OCI-LY7 (cell line): ENCODE results near the gene CGAS. TPM values are rescaled to one million over a fixed set of nuclear protein-coding genes. Genes with fewer than 3 reads are reported as not detected.
A peak's percentile ranks its signal among the peaks of the same experiment; 100 is the strongest.

ENCODE experiments used
- BruUV-seq: library from RNA; stranded (reverse); fragments of 400-500 nt; replicated peaks from 2 replicates; lab custom pipeline; 2021; lab: Mats Ljungman, UMichigan
- CTCF ChIA-PET: fragments of 300-600 bp; sonication (Branson Sonifier 250); formaldehyde crosslinking; loops from one replicate; lab custom pipeline; 2022; ENCODE audit warnings: antibody characterized with exemption; ENCODE audit not compliant: unreplicated experiment; lab: Charles Lee
- POLR2A ChIA-PET: fragments of 300-600 bp; sonication (Branson Sonifier 250); formaldehyde crosslinking; loops from one replicate; lab custom pipeline; 2022; ENCODE audit warnings: antibody characterized with exemption; lab: Charles Lee
- DNase-seq: peaks from one replicate; pipeline ENCODE4 v3.0.0-alpha.2; 2015; ENCODE audit warnings: low spot score
- H2AFZ ChIP-seq: fragments of 200-600 bp; sonication (generic), shearing (Covaris generic); 2 replicates; pipeline ENCODE4 v1.6.1; 2014; ENCODE audit warnings: mild to moderate bottlenecking, antibody characterized with exemption, low read length, moderate library complexity
- H3K27ac ChIP-seq: fragments of 200-600 bp; sonication (generic); 2 replicates; pipeline ENCODE4 v1.5.1; 2014; ENCODE audit warnings: mixed run types, low read depth, mild to moderate bottlenecking, moderate library complexity, low read length, inconsistent platforms; ENCODE audit not compliant: poor library complexity, severe bottlenecking
- H3K36me3 ChIP-seq: fragments of 200-600 bp; sonication (generic); 2 replicates; pipeline ENCODE4 v1.6.1; 2014; ENCODE audit warnings: mild to moderate bottlenecking, antibody characterized with exemption, low read length, moderate library complexity, mixed read lengths; ENCODE audit not compliant: insufficient read depth
- H3K4me1 ChIP-seq: fragments of 200-600 bp; sonication (generic); 2 replicates; pipeline ENCODE4 v1.5.1; 2014; ENCODE audit warnings: mild to moderate bottlenecking, low read length; ENCODE audit not compliant: insufficient read depth, poor library complexity, severe bottlenecking
- H3K4me2 ChIP-seq: fragments of 200-600 bp; sonication (generic); 2 replicates; pipeline ENCODE4 v1.6.1; 2014; ENCODE audit warnings: mild to moderate bottlenecking, low read length
- H3K4me3 ChIP-seq: fragments of 200-600 bp; sonication (generic); 2 replicates; pipeline ENCODE4 v1.5.1; 2014; ENCODE audit warnings: mild to moderate bottlenecking, low read depth, low read length; ENCODE audit not compliant: poor library complexity, severe bottlenecking
- H3K79me2 ChIP-seq: fragments of 200-600 bp; sonication (generic); 2 replicates; pipeline ENCODE4 v1.6.1; 2016; ENCODE audit warnings: low read depth, mild to moderate bottlenecking, low read length, moderate library complexity, mixed read lengths; ENCODE audit not compliant: insufficient read depth
- H3K9me2 ChIP-seq: fragments of 200-600 bp; sonication (generic); 2 replicates; pipeline ENCODE4 v1.6.1; 2016; ENCODE audit warnings: mild to moderate bottlenecking, low read length, mixed read lengths; ENCODE audit not compliant: insufficient read depth
- H3K9me3 ChIP-seq: fragments of 200-600 bp; sonication (generic); 2 replicates; pipeline ENCODE4 v1.6.1; 2014; ENCODE audit warnings: mild to moderate bottlenecking, mixed run types, low read length, mixed read lengths
- H4K20me1 ChIP-seq: fragments of 200-600 bp; sonication (generic); 2 replicates; pipeline ENCODE4 v1.6.1; 2014; ENCODE audit warnings: mild to moderate bottlenecking, antibody characterized with exemption, low read length, moderate library complexity, mixed read lengths; ENCODE audit not compliant: insufficient read depth
- EZH2phosphoT487 ChIP-seq: fragments of 200-600 bp; sonication (generic); IDR thresholded peaks from 2 replicates; pipeline ENCODE4 v1.6.1; 2018; ENCODE audit warnings: low read depth, borderline replicate concordance, mild to moderate bottlenecking, mixed run types, antibody characterized with exemption, low read length, moderate library complexity, mixed read lengths
- intact Hi-C: fragments of 100-400 bp; cut with micrococcal nuclease; formaldehyde crosslinking; loops from one replicate; pipeline ENCODE4 v1.10.0; 2022; ENCODE audit not compliant: unreplicated experiment
- total RNA-seq, 2 experiments: library from RNA; depleted of rRNA in 1 of 2; stranded (reverse); fragments of >200 nt in 1 of 2; shearing (Covaris generic) in 1 of 2; gene quantifications; 2 replicates each; pipeline ENCODE4 v1.2.3, GENCODE V29; 2014 to 2022
- TF ChIP-seq, protein P1 (sequence below): fragments of 200-600 bp; sonication (generic); conservative IDR thresholded peaks from 2 replicates; pipeline ENCODE4 v1.5.1; 2014; ENCODE audit warnings: mild to moderate bottlenecking, antibody characterized with exemption, low read length, moderate library complexity, mixed read lengths

CGAS gene
- total RNA-seq, 2 experiments from 2014 or later = 0.40 to 1.3 TPM

DNA sequence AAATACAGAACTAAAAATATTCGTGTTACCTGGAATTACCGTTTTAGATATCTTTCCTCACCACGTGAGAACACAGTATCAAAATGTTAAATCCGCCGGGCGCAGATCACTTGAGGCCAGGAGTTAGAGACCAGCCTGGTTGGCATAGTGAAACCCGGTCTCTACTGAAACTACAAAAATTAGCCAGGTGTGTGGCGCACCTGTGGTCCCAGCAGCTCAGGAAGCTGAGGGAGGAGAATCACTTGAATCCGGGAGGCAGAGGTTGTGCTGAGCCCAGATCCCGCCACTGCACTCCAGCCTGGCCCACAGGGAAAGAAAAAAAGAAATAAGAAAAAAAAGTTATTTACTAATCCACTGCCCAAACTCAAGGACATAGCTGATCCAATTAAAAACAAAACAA is 62.2 kb downstream of the CGAS start:
- ChIA-PET POLR2A (interaction anchor here (0.6 to 0.7 kb wide), 3 partner anchors 71 to 1640 kb away, joined by 3 to 4 read pairs (median 4); partner anchors contain the start of gene MTO1), CTCF (no interaction called here)
- Histone ChIP-seq H4K20me1 (no peaks in the 10 kb centered on the region), H3K4me3 (no peak overlapping the region), H3K36me3 (no peaks in the 10 kb centered on the region), H2AFZ (no peak overlapping the region), H3K4me1 (peaks cover 3% of the 10 kb centered on the region), H3K27ac (no peak overlapping the region), H3K9me2 (no peaks in the 10 kb centered on the region), H3K79me2 (no peaks in the 10 kb centered on the region), H3K4me2 (no peak overlapping the region), H3K9me3 (no peaks in the 10 kb centered on the region)
- TF ChIP-seq, protein P1, sequence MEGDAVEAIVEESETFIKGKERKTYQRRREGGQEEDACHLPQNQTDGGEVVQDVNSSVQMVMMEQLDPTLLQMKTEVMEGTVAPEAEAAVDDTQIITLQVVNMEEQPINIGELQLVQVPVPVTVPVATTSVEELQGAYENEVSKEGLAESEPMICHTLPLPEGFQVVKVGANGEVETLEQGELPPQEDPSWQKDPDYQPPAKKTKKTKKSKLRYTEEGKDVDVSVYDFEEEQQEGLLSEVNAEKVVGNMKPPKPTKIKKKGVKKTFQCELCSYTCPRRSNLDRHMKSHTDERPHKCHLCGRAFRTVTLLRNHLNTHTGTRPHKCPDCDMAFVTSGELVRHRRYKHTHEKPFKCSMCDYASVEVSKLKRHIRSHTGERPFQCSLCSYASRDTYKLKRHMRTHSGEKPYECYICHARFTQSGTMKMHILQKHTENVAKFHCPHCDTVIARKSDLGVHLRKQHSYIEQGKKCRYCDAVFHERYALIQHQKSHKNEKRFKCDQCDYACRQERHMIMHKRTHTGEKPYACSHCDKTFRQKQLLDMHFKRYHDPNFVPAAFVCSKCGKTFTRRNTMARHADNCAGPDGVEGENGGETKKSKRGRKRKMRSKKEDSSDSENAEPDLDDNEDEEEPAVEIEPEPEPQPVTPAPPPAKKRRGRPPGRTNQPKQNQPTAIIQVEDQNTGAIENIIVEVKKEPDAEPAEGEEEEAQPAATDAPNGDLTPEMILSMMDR = no peak
- TF ChIP-seq EZH2phosphoT487 = no peak
- no peak for DNase-seq
- intact Hi-C loops = no loop called here
- BruUV-seq = no TSS peak

DNA sequence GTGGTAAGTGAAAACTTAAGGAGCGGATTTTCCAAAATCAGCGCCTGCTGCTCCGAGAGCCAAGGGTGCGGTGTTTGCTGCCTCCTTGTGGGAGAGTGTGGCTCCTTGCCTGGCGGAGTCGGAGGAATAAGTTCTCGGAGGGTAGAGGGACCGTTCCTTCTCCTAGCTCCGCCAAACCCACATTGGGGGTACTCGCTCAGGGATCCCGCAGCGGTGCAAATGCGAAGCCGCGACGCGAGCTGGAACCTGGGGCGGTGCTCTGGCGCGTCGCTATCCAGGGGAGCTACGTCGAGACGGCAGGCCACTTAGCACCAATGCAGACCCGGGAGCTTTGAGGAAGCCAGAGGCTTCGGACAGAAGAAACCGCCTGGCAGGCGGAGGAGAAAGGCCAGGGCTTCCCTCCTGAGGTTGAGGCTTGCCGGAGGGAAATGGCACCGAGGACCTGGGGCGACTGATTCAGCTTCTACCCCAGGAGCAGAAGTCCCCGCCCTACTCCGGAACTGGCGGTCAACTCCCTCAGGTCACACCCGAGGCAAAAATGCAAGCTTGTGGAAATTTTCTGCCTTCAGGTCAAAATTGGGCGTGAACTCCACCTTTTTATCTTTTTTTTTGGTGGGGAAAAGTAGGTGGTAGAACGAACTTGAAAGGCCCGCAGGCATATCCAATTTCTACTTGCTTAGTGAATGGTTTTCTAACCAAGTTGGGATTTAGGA is 63.1 kb downstream of the CGAS start:
- Histone ChIP-seq H3K27ac (no peak overlapping the region), H3K4me2 (peak overlapping the region; percentile 50; the same call in 1 of the 2 replicates), H3K4me1 (peaks cover 3% of the 10 kb centered on the region), H4K20me1 (no peaks in the 10 kb centered on the region), H3K9me3 (no peaks in the 10 kb centered on the region), H3K79me2 (no peaks in the 10 kb centered on the region), H3K36me3 (no peaks in the 10 kb centered on the region), H3K4me3 (no peak overlapping the region), H3K9me2 (no peaks in the 10 kb centered on the region), H2AFZ (peak overlapping the region; percentile 59; the same call in 1 of the 2 replicates)
- no TSS peak for BruUV-seq
- no peak for TF ChIP-seq EZH2phosphoT487
- TF ChIP-seq, protein P1 = peak; percentile 51
- intact Hi-C loops = no loop called here
- POLR2A ChIA-PET = interaction anchor here (0.6 to 0.7 kb wide), 2 partner anchors 37 to 282 kb away, joined by 3 read pairs; no protein-coding TSS in a partner anchor
- CTCF ChIA-PET = no interaction called here
- DNase-seq = peak; percentile 5

DNA sequence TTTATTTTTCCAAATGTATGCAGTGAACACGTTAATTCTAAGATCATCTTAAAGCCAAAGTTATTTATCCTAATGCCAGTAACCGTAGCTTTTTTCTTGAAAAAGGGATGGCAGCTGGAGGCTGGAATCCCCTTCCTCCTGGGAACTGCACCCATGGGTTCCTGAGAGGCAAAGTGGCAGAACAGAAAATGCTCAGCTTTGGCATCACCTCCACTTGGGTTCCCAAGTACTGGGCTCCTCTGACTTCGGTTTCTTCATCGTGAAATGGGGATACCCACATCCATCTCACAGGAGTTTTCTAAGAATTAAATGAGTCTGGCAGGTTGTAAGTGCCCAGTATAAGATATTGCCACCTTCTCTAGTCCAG is 63.7 kb downstream of the CGAS start:
- TF ChIP-seq, protein P1 = no peak
- TF ChIP-seq EZH2phosphoT487 = no peak
- Histone ChIP-seq H3K4me1 (peaks cover 3% of the 10 kb centered on the region), H3K36me3 (no peaks in the 10 kb centered on the region), H3K4me2 (peak overlapping the region; percentile 50; the same call in 1 of the 2 replicates), H3K79me2 (no peaks in the 10 kb centered on the region), H2AFZ (0 out of 2 replicates have a peak overlapping the region, but pooled peaks have one; percentile 59), H3K4me3 (no peak overlapping the region), H3K27ac (no peak overlapping the region), H3K9me3 (no peaks in the 10 kb centered on the region), H3K9me2 (no peaks in the 10 kb centered on the region), H4K20me1 (no peaks in the 10 kb centered on the region)
- DNase-seq = no peak
- ChIA-PET CTCF (no interaction called here), POLR2A (no interaction called here)
- no TSS peak for BruUV-seq
- intact Hi-C loops = no loop called here
